HepG2 (cell line): Measurements from ENCODE around the gene DOLK. TPM values are rescaled to one million over a fixed set of nuclear protein-coding genes. Genes with fewer than 3 reads are reported as not detected.

Experiments
- ATAC-seq: fragments of 200-7000 bp; cut with Tn5 transposase; 3 replicates; pipeline ENCODE4 v1.9.1; 2020; ENCODE audit warnings: mild to moderate bottlenecking, moderate library complexity
- BruUV-seq: library from RNA; stranded (reverse); fragments of 400-500 nt; replicated peaks from 2 replicates; lab custom pipeline; 2021; lab: Mats Ljungman, UMichigan
- CTCF ChIA-PET: fragments of 300-600 bp; formaldehyde crosslinking; extraction: SDS; loops from one replicate; lab custom pipeline; 2021; ENCODE audit warnings: low total read pairs, inconsistent platforms, low intra/inter-chr PET ratio; lab: Yijun Ruan, JAX
- POLR2A ChIA-PET: fragments of 350-600 bp; sonication (Branson Sonifier 250); formaldehyde crosslinking; loops from one replicate; lab custom pipeline; 2020; ENCODE audit warnings: antibody characterized with exemption, inconsistent platforms; lab: Yijun Ruan, JAX
- DNase-seq: peaks from one replicate; pipeline ENCODE4 v3.0.0-alpha.2; 2015; ENCODE audit warnings: low spot score
- FAIRE-seq: peaks from 3 replicates; lab custom pipeline; 2011; peaks lifted over from hg19 to GRCh38; lab: Jason Lieb, UNC
- H2AFZ ChIP-seq: one replicate; pipeline ENCODE4 v1.6.1; 2011; ENCODE audit warnings: low read length, inconsistent platforms
- H3K27ac ChIP-seq: fragments of 300-600 bp; 3 replicates; pipeline ENCODE4 v1.8.0; 2011; ENCODE audit warnings: mixed run types, mild to moderate bottlenecking, mixed read lengths, low read length, inconsistent platforms; ENCODE audit not compliant: insufficient read depth; ENCODE audit errors: extremely low read length
- H3K27me3 ChIP-seq, 2 experiments: fragments of 200-600 bp in 1 of 2; 2 replicates in 1 of 2; 3 replicates in 1 of 2; pipeline versions ENCODE4 v1.6.0 to v1.8.0; 2011; ENCODE audit warnings: low read length in 2 of 2, mild to moderate bottlenecking in 2 of 2, moderate library complexity in 2 of 2, inconsistent platforms in 1 of 2; ENCODE audit not compliant: insufficient read depth in 2 of 2, control insufficient read depth in 1 of 2
- H3K36me3 ChIP-seq, 2 experiments: fragments of 200-600 bp in 1 of 2; replicated peaks in 1 of 2; 2 replicates in 1 of 2; 3 replicates in 1 of 2; pipeline versions ENCODE4 v1.5.1 to v1.8.0; 2011; ENCODE audit warnings: low read length in 2 of 2, inconsistent platforms in 1 of 2; ENCODE audit not compliant: insufficient read depth in 2 of 2, control insufficient read depth in 1 of 2
- H3K4me1 ChIP-seq: 2 replicates; pipeline ENCODE4 v1.5.1; 2012; ENCODE audit warnings: low read length, inconsistent platforms; ENCODE audit not compliant: insufficient read depth
- H3K4me2 ChIP-seq: 2 replicates; pipeline ENCODE4 v1.6.0; 2011; ENCODE audit warnings: low read depth, low read length, inconsistent platforms
- H3K4me3 ChIP-seq, 3 experiments: fragments of 200-600 bp in 1 of 3; sonication (generic), shearing (Covaris generic) in 1 of 3; replicated peaks in 1 of 3; 2 replicates each; pipeline ENCODE4 v1.5.1; 2011 to 2016; ENCODE audit warnings: low read length in 3 of 3, inconsistent platforms in 2 of 3, low read depth in 2 of 3, mild to moderate bottlenecking in 2 of 3, control low read depth in 1 of 3, mixed read lengths in 1 of 3; ENCODE audit not compliant: insufficient read depth in 1 of 3
- H3K79me2 ChIP-seq: one replicate; pipeline ENCODE4 v1.6.1; 2011; ENCODE audit warnings: low read length, inconsistent platforms; ENCODE audit not compliant: insufficient read depth
- H3K9ac ChIP-seq: 2 replicates; pipeline ENCODE4 v1.6.0; 2011; ENCODE audit warnings: mild to moderate bottlenecking, low read depth, low read length, inconsistent platforms; ENCODE audit not compliant: insufficient read depth
- H3K9me3 ChIP-seq: 2 replicates; pipeline ENCODE4 v1.5.1; 2012; ENCODE audit warnings: mild to moderate bottlenecking, low read length
- H4K20me1 ChIP-seq: 2 replicates; pipeline ENCODE4 v1.6.0; 2011; ENCODE audit warnings: inconsistent platforms, mild to moderate bottlenecking, low read length, moderate library complexity; ENCODE audit not compliant: insufficient read depth
- ARHGAP35 ChIP-seq: sonication (generic); formaldehyde crosslinking; IDR thresholded peaks from 2 replicates; pipeline ENCODE4 v1.9.0; 2022; ENCODE audit warnings: mild to moderate bottlenecking, inconsistent platforms, moderate library complexity, missing genetic modification reagents, borderline replicate concordance
- ATF4 ChIP-seq, 2 experiments: fragments of 450-650 bp in 1 of 2; sonication (generic) in 1 of 2; formaldehyde crosslinking; IDR thresholded peaks; 2 replicates each; pipeline versions ENCODE4 v1.5.0 to v1.8.0; 2020 to 2022; ENCODE audit warnings: mild to moderate bottlenecking in 1 of 2, missing genetic modification reagents in 1 of 2
- CC2D1A ChIP-seq: sonication (generic); formaldehyde crosslinking; IDR thresholded peaks from 2 replicates; pipeline ENCODE4 v1.8.1; 2023; ENCODE audit warnings: mild to moderate bottlenecking, missing genetic modification reagents
- CENPT ChIP-seq: sonication (generic); formaldehyde crosslinking; IDR thresholded peaks from 2 replicates; pipeline ENCODE4 v1.8.0; 2022; ENCODE audit warnings: low read depth, mild to moderate bottlenecking, moderate library complexity, missing genetic modification reagents
- CERS6 ChIP-seq: sonication (generic); formaldehyde crosslinking; IDR thresholded peaks from 2 replicates; pipeline ENCODE4 v1.5.0; 2020; ENCODE audit warnings: missing genetic modification reagents
- EZH2 ChIP-seq: conservative IDR thresholded peaks from 2 replicates; pipeline ENCODE4 v1.6.1; 2012; ENCODE audit warnings: mild to moderate bottlenecking, low read depth, low read length, moderate library complexity
- FOXK2 ChIP-seq: fragments of 450-650 bp; IDR thresholded peaks from 2 replicates; pipeline ENCODE4 v1.6.1; 2016
- KLF16 ChIP-seq, 2 experiments: sonication (generic) in 1 of 2; formaldehyde crosslinking in 1 of 2; IDR thresholded peaks; 2 replicates each; pipeline versions ENCODE4 v1.6.1 to v1.8.0; 2016 to 2023; ENCODE audit warnings: missing genetic modification reagents in 2 of 2, missing compliant biosample characterization in 1 of 2
- PLSCR1 ChIP-seq: sonication (generic); formaldehyde crosslinking; IDR thresholded peaks from 2 replicates; pipeline ENCODE4 v1.5.0; 2020; ENCODE audit warnings: missing genetic modification reagents, mild to moderate bottlenecking, borderline replicate concordance
- RBM39 ChIP-seq: fragments of 200-400 bp; formaldehyde crosslinking; IDR thresholded peaks from one replicate; pipeline ENCODE4 v1.6.1; 2018; ENCODE audit warnings: antibody characterized with exemption, mild to moderate bottlenecking, low read depth, low read length; ENCODE audit not compliant: poor library complexity, severe bottlenecking
- SNAPC5 ChIP-seq: sonication (generic); formaldehyde crosslinking; IDR thresholded peaks from 2 replicates; pipeline ENCODE4 v1.8.1; 2023; ENCODE audit warnings: mild to moderate bottlenecking, missing genetic modification reagents, borderline replicate concordance
- TFDP2 ChIP-seq: sonication (generic); formaldehyde crosslinking; IDR thresholded peaks from 2 replicates; pipeline ENCODE4 v1.4.0; 2020; ENCODE audit warnings: missing genetic modification reagents
- XBP1 ChIP-seq: sonication (generic); formaldehyde crosslinking; IDR thresholded peaks from 2 replicates; pipeline ENCODE4 v1.5.0; 2020; ENCODE audit warnings: missing genetic modification reagents
- ZFP37 ChIP-seq: sonication (generic); formaldehyde crosslinking; IDR thresholded peaks from 2 replicates; pipeline ENCODE4 v1.4.0; 2020; ENCODE audit warnings: missing genetic modification reagents, borderline replicate concordance
- ZNF33A ChIP-seq: sonication (generic); formaldehyde crosslinking; IDR thresholded peaks from 2 replicates; pipeline ENCODE4 v1.5.1; 2020; ENCODE audit warnings: missing genetic modification reagents, mild to moderate bottlenecking, moderate library complexity, borderline replicate concordance
- ZNF432 ChIP-seq: sonication (generic); formaldehyde crosslinking; IDR thresholded peaks from 2 replicates; pipeline ENCODE4 v1.5.0; 2020; ENCODE audit warnings: missing genetic modification reagents, mild to moderate bottlenecking, borderline replicate concordance
- ZNF598 ChIP-seq: sonication (generic); formaldehyde crosslinking; IDR thresholded peaks from 2 replicates; pipeline ENCODE4 v1.5.1; 2020; ENCODE audit warnings: mild to moderate bottlenecking, missing genetic modification reagents, borderline replicate concordance
- ZNF619 ChIP-seq: sonication (generic); formaldehyde crosslinking; IDR thresholded peaks from 2 replicates; pipeline ENCODE4 v1.4.0; 2020; ENCODE audit warnings: mild to moderate bottlenecking, missing genetic modification reagents
- ZNF652 ChIP-seq: IDR thresholded peaks from 2 replicates; pipeline ENCODE4 v1.6.1; 2016; ENCODE audit warnings: low read depth, borderline replicate concordance
- ZSCAN22 ChIP-seq: sonication (generic); formaldehyde crosslinking; IDR thresholded peaks from 2 replicates; pipeline ENCODE4 v1.4.0; 2020; ENCODE audit warnings: mild to moderate bottlenecking, missing genetic modification reagents
- ZSCAN29 ChIP-seq: sonication (generic); formaldehyde crosslinking; conservative IDR thresholded peaks from 2 replicates; pipeline ENCODE4 v1.4.0; 2020; ENCODE audit warnings: mild to moderate bottlenecking, missing genetic modification reagents
- WGBS: methylation state at CpG from one replicate; pipeline ENCODE4 v1.1.6; 2017; ENCODE audit warnings: low lambda C conversion rate; 5-methylcytosine and 5-hydroxymethylcytosine counted together
- in situ Hi-C: cut with HindIII; loops from 2 replicates; pipeline ENCODE4 v1.10.0; 2017; ENCODE audit warnings: low pct_unique_long_range_greater_than_20kb; ENCODE audit not compliant: extremely low pct_ligation_motif_present
- intact Hi-C: fragments of 100-400 bp; cut with micrococcal nuclease; formaldehyde crosslinking; loops from one replicate; pipeline ENCODE4 v1.10.0; 2022; ENCODE audit not compliant: unreplicated experiment
- polyA plus RNA-seq, 8 experiments: library from polyadenylated mRNA; depleted of rRNA in 3 of 8; stranded (reverse) in 7 of 8; unstranded in 1 of 8; fragments of >200 nt; fragmentation: Illumina TruSeq in 4 of 8; extraction: Trizol in 4 of 8; gene quantifications; 2 replicates each; pipeline versions ENCODE4 v1.2.1 to v1.2.3, GENCODE V29; 2011 to 2016; ENCODE audit warnings: low read depth in 4 of 8, missing spikeins in 1 of 8, mixed read lengths in 1 of 8; ENCODE audit not compliant: insufficient read depth in 1 of 8
- total RNA-seq, 5 experiments: library from RNA; depleted of rRNA; stranded (reverse); fragments of >200 nt; fragmentation: Illumina TruSeq; extraction: Trizol; gene quantifications; 2 replicates each; pipeline ENCODE4 v1.2.3, GENCODE V29; 2016; ENCODE audit warnings: low read depth in 1 of 5

The DOLK gene
- total and polyA plus RNA-seq, 2 of the 13 experiments (the other 11 are each of a cell fraction or from before 2014, with no cell fraction given): 15.4 to 18.7 TPM

GRCh38 chr9:128920381-128921058 lies 26.9 kb downstream of the DOLK start, which contains the start of gene PHYHD1:
Gene PHYHD1 (plus strand): TSS chr9:128920982. CDS start chr9:128922324, 1,342 bp downstream.
- ChIA-PET CTCF (no interaction called here), POLR2A (interaction anchor here (0.9 to 3.9 kb wide), 4 partner anchors 12 to 103 kb away, joined by 3 to 25 read pairs (median 8); partner anchors contain the start of genes ENDOG, KYAT1 and LRRC8A)
- WGBS: 84% methylated on average over 10 of the region's 13 CpGs
- peaks cover 3 to 7% of the 10 kb centered on the region in 2 experiments; a peak in 3 of 5 replicates for H3K36me3 ChIP-seq
- H3K4me2 ChIP-seq: peak within 1 kb of the TSS; percentile 81
- FAIRE-seq: no peak
- intact Hi-C loops (no loop called here), in situ Hi-C loops (loop anchor here (5.0 kb wide), 1 partner anchor 38 kb away; the partner anchor contains the start of genes KYAT1 and LRRC8A)
- peaks cover 78% of the 10 kb centered on the region for H3K4me1 ChIP-seq
- H3K27ac ChIP-seq: peak within 1 kb of the TSS; percentile 79
- no peaks in the 10 kb centered on the region for H3K9me3 ChIP-seq
- H3K4me3 ChIP-seq: peak within 1 kb of the TSS; percentile 75 to 94 (median 78)
- peaks cover 5% of the 10 kb centered on the region for H3K79me2 ChIP-seq
- no peak for DNase-seq
- H2AFZ ChIP-seq: no peak within 1 kb of the TSS
- H3K27me3 ChIP-seq: no peaks in the 10 kb centered on the region
- H4K20me1 ChIP-seq: no peaks in the 10 kb centered on the region
- ATAC-seq: no peak
- BruUV-seq: no TSS peak
- peak within 1 kb of the TSS; percentile 78 for H3K9ac ChIP-seq
- TF ChIP-seq XBP1 (CRISPR knock-in tag) (no peak), ARHGAP35 (CRISPR knock-in tag) (no peak), RBM39 (no peak), PLSCR1 (CRISPR knock-in tag) (no peak), ZNF652 (CRISPR knock-in tag) (peak; percentile 76), ZNF33A (CRISPR knock-in tag) (no peak), TFDP2 (no peak), CERS6 (no peak), ZSCAN29 (CRISPR knock-in tag) (no peak), FOXK2 (no peak), ZSCAN22 (CRISPR knock-in tag) (no peak), ZNF619 (CRISPR knock-in tag) (no peak), CC2D1A (CRISPR knock-in tag) (no peak), ZNF598 (CRISPR knock-in tag) (no peak; the same call in 1 of the 2 replicates), ATF4 (CRISPR knock-in tag; IDR thresholded peaks at IDR 0.05) (no peak), EZH2 (no peak), SNAPC5 (CRISPR knock-in tag) (no peak), ZNF432 (CRISPR knock-in tag) (no peak), KLF16 (CRISPR knock-in tag; IDR thresholded peaks at IDR 0.05) (no peak), ZFP37 (CRISPR knock-in tag) (no peak), CENPT (no peak)
